Activated CD8-positive, alpha-beta T cell treated with anti-CD3 and anti-CD28 coated beads for 36 hours (primary cell): ENCODE data around the gene ACTR1A. TPM values are rescaled to one million over a fixed set of nuclear protein-coding genes. Genes with fewer than 3 reads are reported as not detected.

Source experiments
- ATAC-seq: fragments of 200-7000 bp; cut with Tn5 transposase; one replicate; pipeline ENCODE4 v1.10.0; 2021; ENCODE audit warnings: mild to moderate bottlenecking, moderate library complexity
- CTCF ChIA-PET: fragments of 350-600 bp; sonication (Branson Sonifier 250); formaldehyde crosslinking; loops from one replicate; lab custom pipeline; 2021; ENCODE audit warnings: antibody characterized with exemption; lab: Charles Lee
- POLR2A ChIA-PET: fragments of 350-600 bp; sonication (Branson Sonifier 250); formaldehyde crosslinking; loops from one replicate; lab custom pipeline; 2021; ENCODE audit warnings: antibody characterized with exemption; lab: Charles Lee
- DNase-seq: peaks from one replicate; pipeline ENCODE4 v3.0.0-alpha.2; 2020
- H3K27ac Mint-ChIP-seq: one replicate; pipeline ENCODE4 v1.8.0; 2021; ENCODE audit warnings: mild to moderate bottlenecking, mixed read lengths
- H3K27me3 Mint-ChIP-seq: one replicate; pipeline ENCODE4 v1.8.0; 2021; ENCODE audit warnings: mixed read lengths
- H3K36me3 Mint-ChIP-seq: one replicate; pipeline ENCODE4 v1.8.0; 2021; ENCODE audit warnings: low read depth, mixed read lengths
- H3K4me1 Mint-ChIP-seq: one replicate; pipeline ENCODE4 v1.8.0; 2021; ENCODE audit warnings: low read depth, mixed read lengths
- H3K4me3 Mint-ChIP-seq: one replicate; pipeline ENCODE4 v1.8.0; 2021; ENCODE audit warnings: mild to moderate bottlenecking, moderate library complexity, mixed read lengths
- H3K9me3 Mint-ChIP-seq: one replicate; pipeline ENCODE4 v1.8.0; 2021; ENCODE audit warnings: mixed read lengths
- intact Hi-C: fragments of 100-400 bp; cut with micrococcal nuclease; formaldehyde crosslinking; loops from one replicate; pipeline ENCODE4 v1.10.0; 2022
- total RNA-seq, 2 experiments: library from RNA; stranded (reverse); gene quantifications; one replicate each; pipeline ENCODE4 v1.2.3, GENCODE V29; 2021
- TF ChIP-seq, protein P1 (sequence below): fragments of 200-600 bp; IDR thresholded peaks from one replicate; pipeline ENCODE4 v1.8.0; 2022; ENCODE audit warnings: antibody characterized with exemption, mild to moderate bottlenecking

The ACTR1A gene
- total RNA-seq, 2 experiments from 2014 or later: 47.1 to 51.3 TPM

DNA sequence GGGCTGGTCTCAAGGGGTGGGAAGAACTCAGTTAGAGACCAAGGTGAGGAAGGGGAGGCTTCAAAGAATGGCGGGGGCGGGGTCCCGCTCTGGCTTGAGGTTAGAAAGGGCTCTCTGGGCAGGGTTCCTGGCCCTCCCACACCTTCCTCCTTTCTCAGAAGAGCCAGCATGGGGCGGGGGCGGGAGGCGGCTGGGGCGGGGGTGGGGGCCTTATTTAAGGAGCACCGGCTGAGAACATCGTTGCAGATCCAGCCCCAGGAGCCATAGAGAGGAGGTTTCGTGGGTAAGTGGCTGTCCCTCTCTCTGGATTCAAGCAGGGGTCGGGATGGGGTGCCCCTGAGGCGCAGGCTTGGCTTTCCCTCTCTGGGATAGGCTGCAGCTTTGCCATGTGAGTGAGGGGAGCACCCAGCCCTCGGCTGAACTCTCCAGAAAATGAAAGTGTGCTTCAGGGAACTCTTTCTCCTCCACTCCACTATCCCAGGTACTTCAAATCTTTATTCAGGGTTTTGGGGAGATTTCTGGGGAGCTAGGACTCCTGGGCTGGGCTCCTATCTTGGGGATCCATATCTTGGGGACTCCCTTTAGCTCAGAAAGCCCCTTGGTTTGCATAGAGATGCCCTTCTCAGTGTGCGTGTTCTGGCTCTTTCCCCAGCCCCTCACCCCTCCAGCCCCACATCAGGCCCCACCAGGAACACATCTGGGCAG lies 66.8 kb downstream of the ACTR1A start:
- no peaks in the 10 kb centered on the region for H3K27me3 Mint-ChIP-seq
- peaks cover 21% of the 10 kb centered on the region for H3K36me3 Mint-ChIP-seq
- TF ChIP-seq, protein P1, sequence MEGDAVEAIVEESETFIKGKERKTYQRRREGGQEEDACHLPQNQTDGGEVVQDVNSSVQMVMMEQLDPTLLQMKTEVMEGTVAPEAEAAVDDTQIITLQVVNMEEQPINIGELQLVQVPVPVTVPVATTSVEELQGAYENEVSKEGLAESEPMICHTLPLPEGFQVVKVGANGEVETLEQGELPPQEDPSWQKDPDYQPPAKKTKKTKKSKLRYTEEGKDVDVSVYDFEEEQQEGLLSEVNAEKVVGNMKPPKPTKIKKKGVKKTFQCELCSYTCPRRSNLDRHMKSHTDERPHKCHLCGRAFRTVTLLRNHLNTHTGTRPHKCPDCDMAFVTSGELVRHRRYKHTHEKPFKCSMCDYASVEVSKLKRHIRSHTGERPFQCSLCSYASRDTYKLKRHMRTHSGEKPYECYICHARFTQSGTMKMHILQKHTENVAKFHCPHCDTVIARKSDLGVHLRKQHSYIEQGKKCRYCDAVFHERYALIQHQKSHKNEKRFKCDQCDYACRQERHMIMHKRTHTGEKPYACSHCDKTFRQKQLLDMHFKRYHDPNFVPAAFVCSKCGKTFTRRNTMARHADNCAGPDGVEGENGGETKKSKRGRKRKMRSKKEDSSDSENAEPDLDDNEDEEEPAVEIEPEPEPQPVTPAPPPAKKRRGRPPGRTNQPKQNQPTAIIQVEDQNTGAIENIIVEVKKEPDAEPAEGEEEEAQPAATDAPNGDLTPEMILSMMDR: no peak
- peaks cover 44% of the 10 kb centered on the region for H3K4me1 Mint-ChIP-seq
- peak overlapping the region; percentile 85 for H3K4me3 Mint-ChIP-seq
- POLR2A ChIA-PET: interaction anchor here (0.8 to 8.1 kb wide), 13 partner anchors 11 to 320 kb away, joined by 3 to 102 read pairs (median 5); partner anchors contain the start of genes C10orf95 and FBXL15
- H3K27ac Mint-ChIP-seq: peak overlapping the region; percentile 91
- intact Hi-C loops: no loop called here
- H3K9me3 Mint-ChIP-seq: no peaks in the 10 kb centered on the region
- peak; percentile 70 for DNase-seq
- peak; percentile 5 for ATAC-seq
- CTCF ChIA-PET: interaction anchor here (0.7 to 5.1 kb wide), 9 partner anchors 9 to 206 kb away, joined by 3 to 32 read pairs (median 4); partner anchors contain the start of genes C10orf95, FBXL15 and NFKB2

- DNase-seq (no peak), ATAC-seq (no peak)
- peak overlapping the region; percentile 91 for H3K27ac Mint-ChIP-seq
- ChIA-PET POLR2A (interaction anchor here (0.8 to 8.1 kb wide), 9 partner anchors 12 to 320 kb away, joined by 3 to 102 read pairs (median 6); partner anchors contain the start of genes C10orf95 and FBXL15), CTCF (interaction anchor here (0.8 to 5.1 kb wide), 7 partner anchors 9 to 206 kb away, joined by 3 to 32 read pairs (median 6); partner anchors contain the start of genes C10orf95 and FBXL15)
- H3K36me3 Mint-ChIP-seq: peaks cover 24% of the 10 kb centered on the region
- no peaks in the 10 kb centered on the region for H3K9me3 Mint-ChIP-seq
- intact Hi-C loops: no loop called here
- TF ChIP-seq, protein P1: no peak
- peak overlapping the region; percentile 85 for H3K4me3 Mint-ChIP-seq
- H3K4me1 Mint-ChIP-seq: peaks cover 46% of the 10 kb centered on the region
- no peaks in the 10 kb centered on the region for H3K27me3 Mint-ChIP-seq
Measured at GRCh38 chr10:102435133-102435497, 67.4 kb downstream of the ACTR1A start.

DNA sequence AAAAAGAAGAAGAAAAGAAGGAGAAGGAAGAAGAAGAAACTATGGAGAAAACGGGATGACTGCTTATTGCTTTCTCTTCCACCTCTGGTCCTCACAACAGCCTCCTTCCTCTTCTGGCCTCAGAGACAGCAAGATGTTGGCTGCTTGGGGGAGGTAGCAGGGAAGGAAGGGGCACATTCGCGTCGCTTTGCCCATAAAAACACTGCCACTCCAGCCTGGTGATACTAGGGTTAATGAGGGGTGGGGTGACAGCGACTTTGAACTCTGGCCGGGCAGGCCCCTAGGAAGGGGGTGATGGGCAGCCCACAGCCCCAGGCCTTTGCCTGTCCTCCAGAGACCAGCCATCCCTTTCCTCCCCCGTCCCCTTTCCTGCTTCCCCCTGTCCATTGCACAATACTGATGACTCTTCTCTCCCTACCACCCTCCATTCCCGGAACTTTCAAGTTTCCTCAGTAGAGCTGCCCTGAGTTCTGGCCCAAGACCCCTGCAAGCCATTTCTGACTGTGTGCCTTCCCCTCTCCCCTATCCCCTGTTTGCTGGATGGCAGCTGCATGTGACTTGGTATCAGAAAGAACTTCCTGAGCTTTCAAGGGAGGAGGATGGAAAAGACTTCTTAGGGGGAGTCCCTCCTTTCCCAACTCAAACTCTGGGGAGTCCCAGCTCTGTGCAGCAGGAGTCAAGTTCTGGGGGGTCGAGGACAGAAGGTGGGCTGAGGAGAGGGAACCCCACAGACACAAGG lies 67.9 kb downstream of the ACTR1A start:
- POLR2A ChIA-PET: interaction anchor here (0.8 to 8.1 kb wide), 9 partner anchors 11 to 319 kb away, joined by 3 to 102 read pairs (median 6); partner anchors contain the start of genes C10orf95 and FBXL15
- DNase-seq: peak; percentile 30
- H3K4me1 Mint-ChIP-seq: peaks cover 46% of the 10 kb centered on the region
- H3K9me3 Mint-ChIP-seq: no peaks in the 10 kb centered on the region
- intact Hi-C loops: no loop called here
- no peak for ATAC-seq
- TF ChIP-seq, protein P1: no peak
- H3K4me3 Mint-ChIP-seq: peak overlapping the region; percentile 85
- no peaks in the 10 kb centered on the region for H3K27me3 Mint-ChIP-seq
- CTCF ChIA-PET: interaction anchor here (0.8 to 5.1 kb wide), 8 partner anchors 8 to 205 kb away, joined by 3 to 32 read pairs (median 8); partner anchors contain the start of genes C10orf95 and FBXL15
- H3K36me3 Mint-ChIP-seq: peaks cover 24% of the 10 kb centered on the region
- peak overlapping the region; percentile 91 for H3K27ac Mint-ChIP-seq

DNA sequence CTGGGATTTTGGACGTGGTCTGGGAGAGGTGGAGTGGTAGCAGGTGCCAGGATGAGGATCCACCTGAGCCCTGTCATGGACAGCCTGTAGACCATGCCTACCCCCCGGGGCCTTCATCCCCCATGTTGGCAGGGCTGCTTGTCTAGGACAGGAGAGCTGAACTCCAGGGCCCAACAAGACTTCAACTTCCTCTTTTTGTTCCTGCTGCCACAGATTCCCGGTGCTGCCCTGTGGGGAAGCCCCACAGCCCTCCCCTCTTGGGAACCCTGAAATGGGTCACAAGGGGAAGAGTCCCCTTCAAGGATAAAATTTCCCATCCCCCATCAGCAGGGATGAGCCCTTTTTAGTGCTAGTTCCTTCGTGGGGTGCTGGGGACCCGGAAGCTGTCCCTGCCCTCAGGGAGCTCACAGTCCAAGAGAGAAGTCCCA lies 68.9 kb downstream of the ACTR1A start:
- TF ChIP-seq, protein P1: no peak
- Mint-ChIP-seq H3K9me3 (no peaks in the 10 kb centered on the region), H3K27ac (peak overlapping the region; percentile 74), H3K4me1 (peaks cover 46% of the 10 kb centered on the region), H3K27me3 (no peaks in the 10 kb centered on the region), H3K4me3 (peak overlapping the region; percentile 95), H3K36me3 (peaks cover 23% of the 10 kb centered on the region)
- DNase-seq: no peak
- no peak for ATAC-seq
- intact Hi-C loops: no loop called here
- CTCF ChIA-PET: interaction anchor here (1.5 to 5.1 kb wide), 5 partner anchors 12 to 204 kb away, joined by 4 to 32 read pairs (median 14); partner anchors contain the start of genes C10orf95 and FBXL15
- POLR2A ChIA-PET: interaction anchor here (0.6 to 8.1 kb wide), 6 partner anchors 12 to 240 kb away, joined by 3 to 102 read pairs (median 16); partner anchors contain the start of genes C10orf95 and FBXL15
